K562 (cell line): Measurements from ENCODE around the gene RASSF7. TPM values are rescaled to one million over a fixed set of nuclear protein-coding genes. Genes with fewer than 3 reads are reported as not detected.

Source experiments
- ATAC-seq: fragments of 200-7000 bp; cut with Tn5 transposase; 3 replicates; pipeline ENCODE4 v1.9.1; 2020; ENCODE audit warnings: moderate library complexity
- Bru-seq: library from RNA; stranded (reverse); fragments of 400-500 nt; gene quantifications from one replicate; lab custom pipeline; 2021; lab: Mats Ljungman, UMichigan
- BruChase-seq, 2 experiments: library from RNA; stranded (reverse); fragments of 400-500 nt; gene quantifications; one replicate each; lab custom pipeline; 2021; lab: Mats Ljungman, UMichigan
- BruUV-seq: library from RNA; stranded (reverse); fragments of 400-500 nt; replicated peaks from 2 replicates; lab custom pipeline; 2021; lab: Mats Ljungman, UMichigan
- CTCF ChIA-PET: fragments of 300-600 bp; formaldehyde crosslinking; extraction: SDS; loops from one replicate; lab custom pipeline; 2021; ENCODE audit warnings: low intra/inter-chr PET ratio; lab: Yijun Ruan, JAX
- POLR2A ChIA-PET: fragments of 300-600, 350-650 bp; sonication (Branson Sonifier 250); formaldehyde crosslinking; extraction: SDS; loops from one replicate; lab custom pipeline; 2021; ENCODE audit warnings: antibody characterized with exemption, inconsistent platforms; lab: Yijun Ruan, JAX
- DNase-seq, 4 experiments: peaks; one replicate each; pipeline versions ENCODE4 v3.0.0 to v3.0.0-alpha.2; 2011 to 2018; ENCODE audit warnings: low spot score in 3 of 4, mixed read lengths in 3 of 4; ENCODE audit errors: extremely low read depth in 1 of 4
- FAIRE-seq: peaks from 2 replicates; lab custom pipeline; 2011; peaks lifted over from hg19 to GRCh38; lab: Jason Lieb, UNC
- H2AFZ ChIP-seq: 2 replicates; pipeline ENCODE4 v1.6.0; 2011; ENCODE audit warnings: low read depth, low read length, control low read depth, inconsistent platforms
- H3K27ac ChIP-seq: fragments of 200-600 bp; 3 replicates; pipeline ENCODE4 v1.8.0; 2011; ENCODE audit warnings: low read depth, mild to moderate bottlenecking, control low read depth, inconsistent platforms, low read length, moderate library complexity, mixed read lengths; ENCODE audit errors: extremely low read depth
- H3K27me3 ChIP-seq, 2 experiments: fragments of 300-600 bp in 1 of 2; 2 replicates in 1 of 2; 3 replicates in 1 of 2; pipeline versions ENCODE4 v1.6.0 to v1.8.0; 2011; ENCODE audit warnings: inconsistent platforms in 2 of 2, low read length in 2 of 2, mild to moderate bottlenecking in 1 of 2, mixed read lengths in 1 of 2, moderate library complexity in 1 of 2; ENCODE audit not compliant: control insufficient read depth in 2 of 2, insufficient read depth in 2 of 2
- H3K36me3 ChIP-seq: fragments of 300-600 bp; 3 replicates; pipeline ENCODE4 v1.8.0; 2011; ENCODE audit warnings: mild to moderate bottlenecking, low read length, inconsistent platforms; ENCODE audit not compliant: control insufficient read depth, insufficient read depth
- H3K4me1 ChIP-seq, 2 experiments: fragments of 200-600 bp in 1 of 2; replicated peaks in 1 of 2; 2 replicates in 1 of 2; 3 replicates in 1 of 2; pipeline versions ENCODE4 v1.5.1 to v1.8.0; 2011; ENCODE audit warnings: inconsistent platforms in 2 of 2, low read length in 2 of 2, mild to moderate bottlenecking in 1 of 2, mixed read lengths in 1 of 2, moderate library complexity in 1 of 2; ENCODE audit not compliant: control insufficient read depth in 2 of 2, insufficient read depth in 2 of 2
- H3K4me2 ChIP-seq: 2 replicates; pipeline ENCODE4 v1.6.1; 2011; ENCODE audit warnings: low read length, control low read depth, inconsistent platforms, mixed read lengths; ENCODE audit not compliant: insufficient read depth
- H3K4me3 ChIP-seq: fragments of 200-600 bp; sonication (generic), shearing (Covaris generic); 2 replicates; pipeline ENCODE4 v1.5.1; 2016; ENCODE audit warnings: control low read depth, inconsistent platforms
- H3K79me2 ChIP-seq: fragments of 200-600 bp; 3 replicates; pipeline ENCODE4 v1.8.0; 2011; ENCODE audit warnings: low read length, inconsistent platforms; ENCODE audit not compliant: control insufficient read depth, insufficient read depth
- H3K9ac ChIP-seq, 2 experiments: 2 replicates each; pipeline versions ENCODE4 v1.6.0 to v1.6.1; 2011; ENCODE audit warnings: low read depth in 2 of 2, low read length in 2 of 2, control low read depth in 1 of 2, inconsistent platforms in 1 of 2, mild to moderate bottlenecking in 1 of 2, mixed read lengths in 1 of 2; ENCODE audit not compliant: insufficient read depth in 1 of 2
- H3K9me1 ChIP-seq: one replicate; pipeline ENCODE4 v1.6.0; 2011; ENCODE audit warnings: inconsistent platforms, mild to moderate bottlenecking, low read length, moderate library complexity; ENCODE audit not compliant: control insufficient read depth, insufficient read depth
- H3K9me3 ChIP-seq: replicated peaks from 2 replicates; pipeline ENCODE4 v1.5.1; 2011; ENCODE audit warnings: low read depth, low read length, inconsistent platforms; ENCODE audit not compliant: control insufficient read depth, insufficient read depth
- H4K20me1 ChIP-seq: replicated peaks from 2 replicates; pipeline ENCODE4 v1.6.1; 2011; ENCODE audit warnings: low read length, inconsistent platforms, mixed read lengths; ENCODE audit not compliant: control insufficient read depth, insufficient read depth
- GTF2E2 ChIP-seq: fragments of 200-800 bp; sonication (Bioruptor generic); IDR thresholded peaks from 2 replicates; pipeline ENCODE4 v1.6.1; 2016; ENCODE audit warnings: missing genetic modification characterization, missing compliant biosample characterization
- SP1 ChIP-seq: sonication (generic); formaldehyde crosslinking; IDR thresholded peaks from 2 replicates; pipeline ENCODE4 v1.8.1; 2022; ENCODE audit warnings: mild to moderate bottlenecking, missing genetic modification reagents
- ZNF311 ChIP-seq: fragments of 250-450 bp; sonication (Bioruptor Pico); IDR thresholded peaks from 2 replicates; pipeline ENCODE4 v1.4.0; 2020; ENCODE audit warnings: mild to moderate bottlenecking, moderate library complexity
- ZNF584 ChIP-seq: fragments of 200-800 bp; sonication (Bioruptor generic); IDR thresholded peaks from 2 replicates; pipeline ENCODE4 v1.6.1; 2016; ENCODE audit warnings: low read depth, mild to moderate bottlenecking, missing genetic modification characterization, missing compliant biosample characterization
- ZNF830 ChIP-seq: fragments of 250-450 bp; sonication (Bioruptor Pico); IDR thresholded peaks from 2 replicates; pipeline ENCODE4 v1.5.0; 2021; ENCODE audit warnings: mild to moderate bottlenecking
- WGBS: fragments of 100-300 bp; shearing (Covaris generic); methylation state at CpG from one replicate; pipeline ENCODE4 v1.1.6; 2016; ENCODE audit warnings: low coverage, mixed read lengths; ENCODE audit not compliant: insufficient coverage; ENCODE audit errors: missing lambda C conversion rate; 5-methylcytosine and 5-hydroxymethylcytosine counted together
- in situ Hi-C: fragments of 300-500 bp; cut with MboI; formaldehyde crosslinking; loops from 4 replicates; pipeline ENCODE4 v1.15.0; 2018; ENCODE audit warnings: inconsistent platforms, mixed read lengths
- intact Hi-C: fragments of 100-400 bp; cut with micrococcal nuclease; formaldehyde crosslinking; loops from 2 replicates; pipeline ENCODE4 v1.14.2; 2022
- long read RNA-seq, 3 experiments: library from polyadenylated mRNA in 2 of 3; library from RNA in 1 of 3; unstranded in 2 of 3; stranded (forward) in 1 of 3; transcript quantifications; one replicate each; pipeline ENCODE4 v2.0.0, GENCODE V29; 2019 to 2022
- polyA minus RNA-seq, 3 experiments: library from RNA; depleted of rRNA, polyadenylated mRNA; stranded (reverse); fragments of >200 nt; gene quantifications; 2 replicates each; pipeline ENCODE4 v1.2.3, GENCODE V29; 2011
- polyA plus RNA-seq, 8 experiments: library from polyadenylated mRNA; depleted of rRNA in 4 of 8; stranded (reverse) in 5 of 8; unstranded in 3 of 8; fragments of >200 nt; fragmentation: Nextera tagmentation in 2 of 8; fragmentation: Illumina TruSeq in 1 of 8; extraction: Ambion mirVana in 2 of 8; extraction: Trizol in 1 of 8; gene quantifications; 2 replicates each; pipeline versions ENCODE4 v1.2.1 to v1.2.3, GENCODE V29; 2011 to 2014; ENCODE audit warnings: inconsistent platforms in 1 of 8, missing spikeins in 1 of 8
- total RNA-seq, 7 experiments: library from RNA; depleted of rRNA in 6 of 7; stranded (reverse); fragments of >200 nt in 6 of 7; fragmentation: Illumina TruSeq in 2 of 7; extraction: Trizol in 2 of 7; gene quantifications; 2 replicates each; pipeline versions ENCODE4 v1.2.1 to v1.2.3, GENCODE V29; 2011 to 2021; ENCODE audit warnings: low replicate concordance in 1 of 7
- TF ChIP-seq, protein P1 (sequence below): fragments of 450-650 bp; IDR thresholded peaks from 2 replicates; pipeline ENCODE4 v1.6.1; 2017; ENCODE audit warnings: antibody characterized with exemption, mild to moderate bottlenecking
- TF ChIP-seq, protein P2 (sequence below), 2 experiments: fragments of 450-650 bp in 1 of 2; sonication (generic) in 1 of 2; formaldehyde crosslinking in 1 of 2; IDR thresholded peaks in 1 of 2; conservative IDR thresholded peaks in 1 of 2; 2 replicates each; pipeline versions ENCODE4 v1.6.1 to v1.8.1; 2016 to 2023; ENCODE audit warnings: mild to moderate bottlenecking in 2 of 2, moderate library complexity in 2 of 2, inconsistent platforms in 1 of 2, missing genetic modification reagents in 1 of 2

RASSF7 gene, protein sequence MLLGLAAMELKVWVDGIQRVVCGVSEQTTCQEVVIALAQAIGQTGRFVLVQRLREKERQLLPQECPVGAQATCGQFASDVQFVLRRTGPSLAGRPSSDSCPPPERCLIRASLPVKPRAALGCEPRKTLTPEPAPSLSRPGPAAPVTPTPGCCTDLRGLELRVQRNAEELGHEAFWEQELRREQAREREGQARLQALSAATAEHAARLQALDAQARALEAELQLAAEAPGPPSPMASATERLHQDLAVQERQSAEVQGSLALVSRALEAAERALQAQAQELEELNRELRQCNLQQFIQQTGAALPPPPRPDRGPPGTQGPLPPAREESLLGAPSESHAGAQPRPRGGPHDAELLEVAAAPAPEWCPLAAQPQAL
- 15.6 and 50.0 TPM in 2 replicates for total RNA-seq (2011; cell fraction: chromatin; rRNA removed; ENCODE audit: low replicate concordance)
- total RNA-seq (2011; cell fraction: nucleolus; rRNA removed): 73.5 and 76.5 TPM in 2 replicates
- total RNA-seq (2011; cell fraction: nucleoplasm; rRNA removed): 28.3 and 32.9 TPM in 2 replicates
- total RNA-seq (2014; rRNA removed): 45.2 and 50.3 TPM in 2 replicates
- total RNA-seq (2014; rRNA removed; fragmentation: Illumina TruSeq; extraction: Trizol): 1.1 and 2.2 TPM in 2 replicates
- total RNA-seq (2015; rRNA removed; fragmentation: Illumina TruSeq; extraction: Trizol): 16.2 and 18.6 TPM in 2 replicates
- 30.5 and 31.7 TPM in 2 replicates for total RNA-seq (2021)
- 19.8 and 30.3 TPM in 2 replicates for polyA plus RNA-seq (2011; rRNA removed)
- polyA plus RNA-seq (2011; cell fraction: cytosol; rRNA removed): 43.4 and 94.2 TPM in 2 replicates
- polyA plus RNA-seq (2011; cell fraction: nucleus; rRNA removed): 170 and 239 TPM in 2 replicates
- 27.7 and 32.0 TPM in 2 replicates for polyA plus RNA-seq (2012)
- polyA plus RNA-seq (2014; fragmentation: Illumina TruSeq; extraction: Trizol): 3.0 and 17.0 TPM in 2 replicates
- under 1 TPM; 0.41 to 0.92 TPM for polyA plus RNA-seq (2014; fragmentation: Nextera tagmentation; extraction: Ambion mirVana)
- polyA plus RNA-seq (2014; rRNA removed): 44.3 and 52.7 TPM in 2 replicates
- polyA minus RNA-seq (2011; rRNA and poly(A)+ RNA removed): 2.7 and 4.7 TPM in 2 replicates
- 10.8 and 13.3 TPM in 2 replicates for polyA minus RNA-seq (2011; cell fraction: cytosol; rRNA and poly(A)+ RNA removed)
- 18.8 and 21.8 TPM in 2 replicates for polyA minus RNA-seq (2011; cell fraction: nucleus; rRNA and poly(A)+ RNA removed)
- percentile 58 among the genes with signal in this experiment for Bru-seq, nascent RNA
- percentile 51 among the genes with signal in this experiment for BruChase-seq, experiment 1, labeled RNA remaining after a 2-hour chase
- BruChase-seq, experiment 2, labeled RNA remaining after a 6-hour chase: percentile 53 among the genes with signal in this experiment
- long read RNA-seq, experiment 1, transcript RASSF7-201 (4 exons, 1,731 nt): major isoform, 98 of 192 reads
- long read RNA-seq, experiment 1, partial matches to known transcripts: 34 of 192 reads
- long read RNA-seq, experiment 1, other reads (novel, unspliced or antisense): 58 of 192 reads
- long read RNA-seq, experiment 2, transcript RASSF7-201 (4 exons, 1,731 nt): major isoform, 15 of 43 reads
- long read RNA-seq, experiment 2, partial matches to known transcripts: 17 of 43 reads
- long read RNA-seq, experiment 2, other reads (novel, unspliced or antisense): 8 of 43 reads
- long read RNA-seq, experiment 3, transcript RASSF7-201 (4 exons, 1,731 nt): major isoform, 37 of 58 reads
- long read RNA-seq, experiment 3, partial matches to known transcripts: 7 of 58 reads
- long read RNA-seq, experiment 3, other reads (novel, unspliced or antisense): 14 of 58 reads

DNA sequence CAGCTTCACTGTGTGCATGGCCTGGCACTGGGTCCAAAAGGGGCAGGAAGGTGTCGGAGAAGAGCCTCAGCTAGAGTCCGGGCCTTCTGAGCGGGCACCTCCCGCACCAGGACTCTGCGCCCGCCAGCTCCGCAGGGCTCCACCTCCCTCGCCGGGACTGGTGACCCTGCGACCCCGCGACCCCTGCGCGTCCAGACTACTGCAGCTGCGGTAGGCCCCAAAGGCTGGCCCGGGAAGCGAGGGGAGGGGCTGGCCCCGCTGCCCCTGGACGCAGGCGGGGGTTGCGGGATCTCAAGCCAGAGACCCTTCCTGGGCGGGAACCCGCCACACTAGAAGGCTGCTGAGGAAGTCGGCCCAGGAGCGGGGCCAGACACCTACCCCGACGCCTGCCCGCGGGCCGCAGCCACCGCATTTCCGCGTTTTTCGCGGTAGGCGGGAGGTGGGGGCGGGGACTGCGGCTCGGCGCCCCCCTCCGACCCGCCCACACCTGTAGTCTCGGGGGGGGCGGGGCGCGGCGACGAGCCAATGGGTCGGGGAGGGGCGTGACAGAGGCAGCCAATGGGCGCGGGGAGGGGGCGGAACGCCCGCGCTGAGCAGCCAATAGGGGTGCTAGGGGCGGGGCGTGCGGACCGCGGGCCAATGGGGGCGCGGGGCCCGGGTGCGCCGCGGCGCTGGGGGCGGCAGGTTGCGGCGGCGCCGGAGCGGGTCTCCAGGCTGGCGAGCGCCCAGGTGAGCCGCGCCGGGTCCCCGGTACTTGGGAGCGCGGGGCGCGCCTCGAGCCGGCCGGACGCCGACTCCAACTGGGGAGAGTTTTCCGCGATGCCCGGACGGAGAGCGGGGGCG is at the start of gene RASSF7, which contains the start of gene LMNTD2:
TSS of gene RASSF7 (plus strand) at position 666 of the 843 bp plus-strand sequence. CDS start 799 bp downstream, outside the sequence.
TSS of gene LMNTD2 (minus strand) at position 434 of the 843 bp plus-strand sequence. CDS start at position 412, 22 bp downstream.
- H3K4me3 ChIP-seq: peak within 1 kb of the TSS; percentile 95
- intact Hi-C loops: loop anchor here (10.0 kb wide), 1 partner anchor 234 kb away; the partner anchor contains the start of genes CEND1 and SLC25A22
- H3K36me3 ChIP-seq: peaks cover 23% of the 10 kb centered on the region; the same call in 1 of the 3 replicates
- H4K20me1 ChIP-seq: 0 out of 2 replicates have a peak, but pooled peaks cover 5% of the 10 kb centered on the region
- BruUV-seq: TSS peak; percentile 92
- H3K9me3 ChIP-seq: no peaks in the 10 kb centered on the region
- H3K4me2 ChIP-seq: peak within 1 kb of the TSS; percentile 88
- H3K9ac ChIP-seq: peak within 1 kb of the TSS; percentile 81 to 96
- FAIRE-seq (no peak), ATAC-seq (peak; percentile 93), DNase-seq (peak; percentile 93 to 100 (median 98))
- H3K79me2 ChIP-seq: peaks cover 24% of the 10 kb centered on the region
- CTCF ChIA-PET: no interaction called here
- H3K27me3 ChIP-seq: no peaks in the 10 kb centered on the region
- peak within 1 kb of the TSS; percentile 84 for H2AFZ ChIP-seq
- H3K4me1 ChIP-seq: peaks cover 19 to 83% of the 10 kb centered on the region in 2 experiments
- WGBS: 2% methylated on average over 41 of the region's 95 CpGs
- POLR2A ChIA-PET: interaction anchor here (0.5 to 1.3 kb wide), 10 partner anchors 10 to 314 kb away, joined by 3 to 5 read pairs (median 3); partner anchors contain the start of gene PNPLA2
- peaks cover 2% of the 10 kb centered on the region for H3K9me1 ChIP-seq
- H3K27ac ChIP-seq: peak within 1 kb of the TSS; percentile 89
- in situ Hi-C loops: no loop called here
- peak; percentile 71 for TF ChIP-seq SP1 (CRISPR knock-in tag)
- peak; percentile 63; the same call in 1 of the 2 replicates for TF ChIP-seq GTF2E2 (tag)
- no peak for TF ChIP-seq ZNF584 (CRISPR knock-in tag)
- no peak for TF ChIP-seq ZNF311
- TF ChIP-seq, protein P1, sequence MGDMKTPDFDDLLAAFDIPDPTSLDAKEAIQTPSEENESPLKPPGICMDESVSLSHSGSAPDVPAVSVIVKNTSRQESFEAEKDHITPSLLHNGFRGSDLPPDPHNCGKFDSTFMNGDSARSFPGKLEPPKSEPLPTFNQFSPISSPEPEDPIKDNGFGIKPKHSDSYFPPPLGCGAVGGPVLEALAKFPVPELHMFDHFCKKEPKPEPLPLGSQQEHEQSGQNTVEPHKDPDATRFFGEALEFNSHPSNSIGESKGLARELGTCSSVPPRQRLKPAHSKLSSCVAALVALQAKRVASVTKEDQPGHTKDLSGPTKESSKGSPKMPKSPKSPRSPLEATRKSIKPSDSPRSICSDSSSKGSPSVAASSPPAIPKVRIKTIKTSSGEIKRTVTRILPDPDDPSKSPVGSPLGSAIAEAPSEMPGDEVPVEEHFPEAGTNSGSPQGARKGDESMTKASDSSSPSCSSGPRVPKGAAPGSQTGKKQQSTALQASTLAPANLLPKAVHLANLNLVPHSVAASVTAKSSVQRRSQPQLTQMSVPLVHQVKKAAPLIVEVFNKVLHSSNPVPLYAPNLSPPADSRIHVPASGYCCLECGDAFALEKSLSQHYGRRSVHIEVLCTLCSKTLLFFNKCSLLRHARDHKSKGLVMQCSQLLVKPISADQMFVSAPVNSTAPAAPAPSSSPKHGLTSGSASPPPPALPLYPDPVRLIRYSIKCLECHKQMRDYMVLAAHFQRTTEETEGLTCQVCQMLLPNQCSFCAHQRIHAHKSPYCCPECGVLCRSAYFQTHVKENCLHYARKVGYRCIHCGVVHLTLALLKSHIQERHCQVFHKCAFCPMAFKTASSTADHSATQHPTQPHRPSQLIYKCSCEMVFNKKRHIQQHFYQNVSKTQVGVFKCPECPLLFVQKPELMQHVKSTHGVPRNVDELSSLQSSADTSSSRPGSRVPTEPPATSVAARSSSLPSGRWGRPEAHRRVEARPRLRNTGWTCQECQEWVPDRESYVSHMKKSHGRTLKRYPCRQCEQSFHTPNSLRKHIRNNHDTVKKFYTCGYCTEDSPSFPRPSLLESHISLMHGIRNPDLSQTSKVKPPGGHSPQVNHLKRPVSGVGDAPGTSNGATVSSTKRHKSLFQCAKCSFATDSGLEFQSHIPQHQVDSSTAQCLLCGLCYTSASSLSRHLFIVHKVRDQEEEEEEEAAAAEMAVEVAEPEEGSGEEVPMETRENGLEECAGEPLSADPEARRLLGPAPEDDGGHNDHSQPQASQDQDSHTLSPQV: peak; percentile 32
- TF ChIP-seq, protein P2, sequence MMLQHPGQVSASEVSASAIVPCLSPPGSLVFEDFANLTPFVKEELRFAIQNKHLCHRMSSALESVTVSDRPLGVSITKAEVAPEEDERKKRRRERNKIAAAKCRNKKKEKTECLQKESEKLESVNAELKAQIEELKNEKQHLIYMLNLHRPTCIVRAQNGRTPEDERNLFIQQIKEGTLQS (IDR thresholded peaks at IDR 0.05): no peak
- TF ChIP-seq, protein P2 (CRISPR knock-in tag; conservative IDR thresholded peaks at IDR 0.05): no peak
- peak; percentile 77; the same call in 1 of the 2 replicates for TF ChIP-seq ZNF830 (CRISPR knock-in tag)
